ENCODE results near the gene SLFN13.

- TF ChIP-seq CTCF (IDR thresholded peaks at IDR 0.05; ENCODE audit: insufficient read depth, low read length, poor library complexity, severe bottlenecking) (no peak), EZH2phosphoT487 (conservative IDR thresholded peaks at IDR 0.05; ENCODE audit: low read length) (no peak)
These were observed 58.4 kb downstream of the SLFN13 start for GRCh38 chr17:35390156-35390555.

Measured in SU-DHL-6 (cell line).